HK-2 (cell line): ENCODE measurements around the gene ACACB.
"Not testable (repeated sequence)": the region's sequence is repeated elsewhere in the genome, so short reads cannot be mapped to it uniquely, and the experiment has no call there.

Experiments used
- DNase-seq: peaks from one replicate; pipeline ENCODE4 v3.0.0-alpha.2; 2018; ENCODE audit not compliant: unreplicated experiment

ACACB gene

DNA sequence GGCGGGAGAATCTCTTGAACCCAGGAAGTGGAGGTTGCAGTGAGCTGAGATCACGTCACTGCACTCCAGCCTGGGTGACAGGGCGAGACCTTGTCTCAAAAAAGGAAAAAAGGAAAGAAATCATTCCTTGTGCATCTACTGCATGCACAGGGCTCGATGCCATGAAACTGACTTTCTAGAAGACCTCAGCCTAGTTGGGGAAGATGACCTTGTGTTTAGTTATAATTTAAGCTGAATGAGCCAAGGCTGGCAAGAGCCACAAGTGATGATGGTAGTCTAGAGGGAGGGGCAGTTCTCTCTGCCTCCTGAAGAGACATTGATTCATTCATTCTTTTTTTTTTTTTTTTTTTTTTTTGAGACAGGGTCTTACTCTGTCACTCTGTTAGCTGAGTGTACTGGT is 24.2 kb downstream of the ACACB start:
- no peak for DNase-seq

GRCh38 chr12:109144224-109144623 is 27.8 kb downstream of the ACACB start:
- no peak for DNase-seq

DNA sequence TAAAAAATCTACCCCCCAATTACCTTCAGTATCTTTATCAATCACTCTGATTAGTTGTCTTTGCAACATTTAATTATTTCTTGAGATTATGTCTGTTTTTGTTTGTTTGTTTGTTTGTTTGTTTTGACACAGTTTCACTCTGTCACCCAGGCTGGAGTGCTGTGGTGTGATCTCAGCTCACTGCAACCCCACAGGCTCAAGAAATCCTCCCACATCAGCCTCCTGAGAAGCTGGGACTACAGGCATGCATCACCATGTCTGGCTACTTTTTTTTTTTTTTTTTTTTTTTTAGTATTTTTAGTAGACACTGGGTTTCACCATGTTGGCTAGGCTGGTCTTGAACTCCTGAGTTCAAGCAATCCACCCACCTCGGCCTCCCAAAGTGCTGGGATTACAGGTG is 30.7 kb downstream of the ACACB start:
- not testable (repeated sequence) for DNase-seq

- no peak for DNase-seq
These were observed 31.6 kb downstream of the ACACB start for GRCh38 chr12:109147954-109148353.

DNA sequence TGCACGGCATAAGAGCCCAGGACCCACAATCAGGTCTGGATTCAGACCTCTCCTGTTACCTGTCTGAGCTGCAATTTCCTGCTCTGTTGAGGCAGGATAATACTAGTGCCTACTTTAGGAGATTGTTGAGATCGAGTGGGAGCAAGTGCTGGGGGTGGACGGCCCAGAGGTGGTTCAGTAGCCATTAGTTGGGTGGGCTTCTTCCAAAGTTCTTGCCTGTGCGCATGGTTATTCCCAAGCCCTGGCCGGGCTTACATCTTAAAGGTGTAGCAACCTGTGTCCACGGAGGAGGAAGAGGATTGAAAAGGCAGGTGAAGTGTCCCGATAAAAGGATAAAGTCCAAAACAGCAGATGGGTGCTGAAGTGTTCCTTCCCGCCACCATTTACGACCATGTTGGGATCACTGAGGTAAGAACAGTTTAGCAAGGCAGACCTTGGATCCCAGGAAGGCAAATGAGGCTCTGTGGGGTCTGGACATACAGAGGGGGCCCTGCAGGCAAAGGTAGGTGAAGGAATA is 33.8 kb downstream of the ACACB start:
- DNase-seq, result no peak

DNA sequence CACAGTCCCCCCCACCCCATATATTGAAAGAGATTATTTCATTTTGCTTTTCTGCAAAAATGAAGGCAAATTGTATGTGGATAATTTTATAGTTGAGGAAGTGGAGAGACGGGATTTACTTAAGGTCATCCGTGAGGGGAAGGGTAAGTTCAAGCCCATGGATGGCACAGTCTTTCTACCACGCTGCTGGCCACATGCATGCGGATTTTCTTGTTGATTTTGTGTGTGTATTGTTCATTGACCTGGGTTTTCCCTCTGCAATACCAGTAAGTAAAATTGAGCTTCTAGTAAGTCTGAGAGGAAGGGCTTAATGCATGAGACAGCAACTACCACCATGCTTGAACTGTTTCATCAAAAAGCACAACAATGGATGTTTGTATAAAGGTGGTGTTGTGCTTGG is 35.1 kb downstream of the ACACB start:
- DNase-seq, result no peak

- no peak for DNase-seq
These were observed 37.5 kb downstream of the ACACB start for GRCh38 chr12:109153821-109154441.

DNA sequence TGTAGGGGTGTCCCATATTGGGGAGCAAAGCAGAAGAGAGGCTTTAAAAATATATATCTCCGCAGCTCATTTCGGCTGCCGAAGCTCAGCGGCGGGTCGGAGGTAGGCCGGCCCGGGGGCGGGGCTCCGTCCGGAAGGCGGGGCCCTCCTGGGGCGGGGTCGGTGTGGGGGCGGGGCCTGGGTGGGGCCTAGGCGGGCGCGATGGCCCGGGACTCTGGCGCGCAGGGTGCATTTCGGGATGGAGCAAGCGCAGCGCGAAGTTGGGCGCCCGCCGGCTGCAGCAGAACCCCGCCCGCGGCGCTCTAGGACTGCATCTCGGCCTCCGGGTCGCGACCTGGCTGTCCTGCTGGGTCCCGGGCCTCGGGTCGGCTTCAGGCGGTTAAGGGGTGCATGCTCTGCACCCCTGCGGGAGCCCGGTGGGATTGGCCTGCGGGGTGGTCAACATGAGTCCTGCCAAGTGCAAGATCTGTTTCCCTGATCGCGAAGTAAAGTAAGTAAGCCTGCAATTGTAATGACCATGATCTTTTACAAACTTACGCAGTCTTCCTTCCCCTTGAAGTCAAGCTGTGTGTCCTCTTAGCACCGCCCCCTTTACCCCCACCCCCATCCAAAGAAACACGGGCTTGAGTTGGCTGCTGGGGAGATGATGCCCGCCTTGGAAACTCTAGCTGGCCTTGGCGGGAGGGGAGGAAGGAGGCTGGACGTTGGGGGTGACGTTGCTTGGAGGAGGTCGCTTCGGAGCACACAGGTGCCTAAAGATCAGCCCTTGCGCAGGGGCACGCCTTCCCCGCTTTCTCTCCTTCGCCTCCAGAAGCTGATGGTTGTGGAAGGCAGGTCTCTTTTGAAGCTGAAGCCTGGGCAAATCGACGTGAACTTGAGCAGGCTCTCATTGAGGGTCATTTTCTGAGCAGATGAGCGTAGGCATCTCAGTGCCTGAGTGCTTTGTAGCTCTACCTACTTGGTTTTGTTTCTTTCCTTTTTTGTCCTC is 38.4 kb downstream of the ACACB start:
- DNase-seq, result peak; percentile 82

GRCh38 chr12:109156036-109156435 is 39.6 kb downstream of the ACACB start:
- no peak for DNase-seq

GRCh38 chr12:109156586-109156985 is 40.2 kb downstream of the ACACB start:
- DNase-seq, result no peak

- DNase-seq, result no peak
These were observed 41.6 kb downstream of the ACACB start for GRCh38 chr12:109157986-109158385.

DNA sequence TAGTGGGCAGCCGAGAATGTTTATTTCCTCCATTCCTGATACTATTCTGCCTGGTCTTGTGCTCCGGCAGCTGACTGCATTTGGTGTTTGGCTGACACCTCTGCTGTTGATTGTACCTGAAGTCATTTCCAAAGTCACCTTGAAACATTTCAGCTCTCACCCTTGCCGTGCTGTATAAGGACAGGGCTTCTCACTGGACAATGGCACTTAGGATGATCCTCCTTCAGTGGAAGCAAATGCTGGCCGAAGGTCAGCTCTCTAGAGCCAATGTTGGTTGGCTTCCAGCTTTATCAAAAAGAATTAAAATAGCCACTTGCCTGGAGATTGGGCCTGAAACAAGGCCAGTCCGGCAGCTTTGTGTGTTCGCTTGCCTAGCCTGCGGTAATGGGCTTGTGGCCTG is 44.0 kb downstream of the ACACB start:
- DNase-seq, result no peak

GRCh38 chr12:109160873-109161272 is 44.5 kb downstream of the ACACB start:
- DNase-seq, result no peak

DNA sequence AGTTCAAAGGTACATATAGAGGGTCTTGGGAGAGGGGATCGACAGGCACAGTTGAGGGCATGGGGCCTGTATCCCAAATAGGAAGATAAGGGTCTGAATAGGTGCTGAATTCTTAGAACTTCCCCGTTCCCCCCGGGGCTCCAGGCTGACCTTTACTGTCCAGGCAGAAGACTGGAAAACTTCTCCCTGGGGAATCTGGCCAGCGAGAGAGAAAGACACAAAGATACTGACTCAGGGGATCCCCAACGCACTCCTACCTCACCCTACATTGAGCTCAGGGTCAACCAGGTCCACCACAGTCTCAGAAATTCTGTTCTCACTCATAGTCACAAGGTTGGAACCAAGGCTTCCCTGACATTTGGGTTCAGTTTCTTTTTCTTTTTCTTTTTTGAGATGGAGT is 46.2 kb downstream of the ACACB start:
- DNase-seq, result no peak

DNA sequence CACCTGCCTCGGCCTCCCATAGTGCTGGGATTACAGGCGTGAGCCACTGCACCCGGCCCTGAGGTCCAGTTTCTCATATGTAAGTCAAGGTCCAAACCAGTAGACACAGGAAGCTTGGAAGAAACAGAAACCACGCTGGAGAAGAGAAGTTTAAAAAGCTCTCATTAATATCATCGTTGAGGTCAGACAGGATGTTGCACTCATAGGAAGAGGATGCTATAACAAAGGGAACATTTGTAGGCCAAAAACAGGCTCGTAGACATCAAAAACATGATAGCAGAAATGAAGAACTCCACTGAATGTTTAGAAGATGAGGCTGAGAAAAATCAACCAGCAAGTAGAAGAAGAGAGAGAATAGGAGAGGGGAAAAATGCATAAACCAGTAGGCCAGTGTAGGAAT is 46.8 kb downstream of the ACACB start:
- DNase-seq, result no peak

- no peak for DNase-seq
These were observed 49.2 kb downstream of the ACACB start for GRCh38 chr12:109165599-109165998.

GRCh38 chr12:109166371-109166770 is 50.0 kb downstream of the ACACB start:
- DNase-seq, result no peak

GRCh38 chr12:109167781-109168180 is 51.4 kb downstream of the ACACB start:
- no peak for DNase-seq

DNA sequence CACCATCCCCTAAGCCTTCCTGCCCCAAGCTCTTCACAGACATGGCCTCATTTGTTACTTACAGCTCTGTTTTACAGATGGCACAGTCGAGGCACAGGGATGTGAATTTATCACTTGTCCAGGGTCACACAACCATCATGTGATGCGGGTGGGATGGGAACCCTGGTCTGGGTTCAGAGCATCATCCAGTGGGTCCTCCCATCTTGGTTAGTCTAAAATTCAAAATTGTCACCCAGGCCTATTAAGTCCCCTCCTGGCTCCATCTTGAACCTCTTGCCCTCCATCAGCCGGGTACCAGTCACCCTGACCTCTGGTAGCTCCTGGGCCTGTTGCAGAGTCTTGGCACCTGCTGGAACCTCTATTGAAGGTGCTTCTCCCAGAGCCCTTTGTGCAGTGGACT is 52.9 kb downstream of the ACACB start:
- DNase-seq, result no peak

DNA sequence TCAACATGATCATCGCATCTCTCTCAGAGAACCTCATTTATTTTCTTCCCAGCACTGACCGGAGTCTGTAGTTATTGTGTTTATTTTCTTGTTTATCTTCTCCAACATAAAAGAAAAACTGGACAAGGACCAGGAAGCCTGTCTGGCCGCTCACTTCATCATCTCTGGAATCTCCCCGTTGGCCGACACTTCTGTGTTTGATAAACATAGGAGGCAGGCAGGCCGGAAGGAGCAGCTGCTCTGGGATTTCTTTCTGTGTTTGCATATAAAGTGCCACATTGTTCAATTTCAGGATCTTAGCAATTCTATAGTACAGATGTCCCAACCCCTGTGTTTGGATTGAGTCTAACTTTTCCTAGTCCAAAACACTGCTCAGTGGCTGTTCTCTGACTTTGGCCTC is 53.3 kb downstream of the ACACB start:
- DNase-seq, result no peak

GRCh38 chr12:109170324-109170723 is 53.9 kb downstream of the ACACB start:
- no peak for DNase-seq

GRCh38 chr12:109172787-109173186 is 56.4 kb downstream of the ACACB start:
- DNase-seq, result not testable (repeated sequence)
